Activated CD8-positive, alpha-beta T cell treated with anti-CD3 and anti-CD28 coated beads, Interleukin-2, amount 10 ng/mL, durations not matched to agents 7 days and 5 days (primary cell): ENCODE measurements around the gene C3. TPM values are rescaled to one million over a fixed set of nuclear protein-coding genes. Genes with fewer than 3 reads are reported as not detected.
A peak's percentile ranks its signal among the peaks of the same experiment; 100 is the strongest.
"Not testable (repeated sequence)": the region's sequence is repeated elsewhere in the genome, so short reads cannot be mapped to it uniquely, and the experiment has no call there.

ENCODE experiments used
- ATAC-seq: fragments of 150-1000 bp; cut with Tn5 transposase; one replicate; pipeline ENCODE4 v1.10.0; 2021; ENCODE audit warnings: moderate library complexity
- CTCF ChIA-PET: fragments of 350-600 bp; sonication (Branson Sonifier 250); formaldehyde crosslinking; loops from one replicate; lab custom pipeline; 2021; ENCODE audit warnings: antibody characterized with exemption; lab: Charles Lee
- POLR2A ChIA-PET: fragments of 350-600 bp; sonication (Branson Sonifier 250); formaldehyde crosslinking; loops from one replicate; lab custom pipeline; 2021; ENCODE audit warnings: antibody characterized with exemption; lab: Charles Lee
- DNase-seq: peaks from one replicate; pipeline ENCODE4 v3.0.0-alpha.2; 2020
- H3K27ac Mint-ChIP-seq: one replicate; pipeline ENCODE4 v1.8.0; 2021; ENCODE audit warnings: mild to moderate bottlenecking, mixed read lengths
- H3K27me3 Mint-ChIP-seq: one replicate; pipeline ENCODE4 v1.8.0; 2021; ENCODE audit warnings: low read depth, mixed read lengths
- H3K36me3 Mint-ChIP-seq: one replicate; pipeline ENCODE4 v1.8.0; 2021; ENCODE audit warnings: low read depth, mixed read lengths
- H3K4me1 Mint-ChIP-seq: one replicate; pipeline ENCODE4 v1.8.0; 2021; ENCODE audit warnings: low read depth, mixed read lengths
- H3K4me3 Mint-ChIP-seq: one replicate; pipeline ENCODE4 v1.8.0; 2021; ENCODE audit warnings: mild to moderate bottlenecking, mixed read lengths
- H3K9me3 Mint-ChIP-seq: one replicate; pipeline ENCODE4 v1.8.0; 2022; ENCODE audit warnings: mixed read lengths; ENCODE audit not compliant: insufficient read depth
- microRNA-seq: library from miRNA; unstranded; fragments of <30 nt; microRNA quantifications from one replicate; pipeline ENCODE4 v1.2.0, GENCODE V29; 2022
- total RNA-seq, 2 experiments: library from RNA; stranded (reverse); gene quantifications; one replicate each; pipeline ENCODE4 v1.2.3, GENCODE V29; 2021

Gene C3
- total RNA-seq, 2 experiments from 2014 or later, result 0.52 to 1.2 TPM

DNA sequence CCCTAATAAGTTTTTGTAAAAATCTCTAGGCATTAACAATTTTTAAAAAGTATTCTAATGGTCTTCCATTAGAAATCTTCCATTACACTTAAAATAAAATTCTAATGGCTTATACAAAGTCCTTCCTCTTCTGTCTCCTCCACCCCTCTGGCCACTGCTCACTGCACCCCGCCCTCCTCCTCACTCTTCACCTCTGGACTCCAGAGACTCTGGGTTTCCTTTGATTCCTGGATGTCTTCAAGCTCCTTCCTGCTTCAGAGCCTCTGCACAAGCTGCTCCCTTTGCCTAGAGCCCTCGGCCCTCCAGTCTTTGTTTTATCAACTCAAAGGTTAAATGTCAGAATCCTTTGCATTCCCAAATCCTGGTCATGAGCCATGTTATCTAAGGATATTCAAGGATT, 71.3 kb downstream of the C3 start:
- no peak for DNase-seq
- Mint-ChIP-seq H3K27me3 (no peaks in the 10 kb centered on the region), H3K9me3 (peaks cover 4% of the 10 kb centered on the region), H3K27ac (peak overlapping the region; percentile 65), H3K36me3 (peaks cover 32% of the 10 kb centered on the region), H3K4me3 (no peak overlapping the region), H3K4me1 (peaks cover 72% of the 10 kb centered on the region)
- ChIA-PET POLR2A (no interaction called here), CTCF (interaction anchor here (1.5 kb wide), 1 partner anchor 87 kb away, joined by 4 read pairs; no protein-coding TSS in a partner anchor)
- ATAC-seq, result no peak

- H3K4me1 Mint-ChIP-seq, result peaks cover 68% of the 10 kb centered on the region
- ATAC-seq (no peak), DNase-seq (no peak)
- peaks cover 4% of the 10 kb centered on the region for H3K9me3 Mint-ChIP-seq
- CTCF ChIA-PET, result interaction anchor here (0.6 to 2.5 kb wide), 7 partner anchors 13 to 88 kb away, joined by 3 to 7 read pairs (median 3); no protein-coding TSS in a partner anchor
- POLR2A ChIA-PET, result no interaction called here
- no peaks in the 10 kb centered on the region for H3K27me3 Mint-ChIP-seq
- H3K4me3 Mint-ChIP-seq, result no peak overlapping the region
- H3K27ac Mint-ChIP-seq, result no peak overlapping the region
- peaks cover 29% of the 10 kb centered on the region for H3K36me3 Mint-ChIP-seq
Measured at GRCh38 chr19:6648141-6648715, 72.2 kb downstream of the C3 start.

- Mint-ChIP-seq H3K9me3 (peaks cover 4% of the 10 kb centered on the region), H3K4me1 (peaks cover 71% of the 10 kb centered on the region), H3K27ac (no peak overlapping the region), H3K27me3 (no peaks in the 10 kb centered on the region), H3K4me3 (no peak overlapping the region), H3K36me3 (peaks cover 12% of the 10 kb centered on the region)
- ChIA-PET CTCF (interaction anchor here (1.8 kb wide), 1 partner anchor 219 kb away, joined by 5 read pairs; no protein-coding TSS in a partner anchor), POLR2A (no interaction called here)
- DNase-seq (no peak), ATAC-seq (no peak)
Measured at GRCh38 chr19:6644796-6645195, 75.7 kb downstream of the C3 start.

- peak overlapping the region; percentile 94 for H3K27ac Mint-ChIP-seq
- ChIA-PET CTCF (interaction anchor here (1.4 to 6.3 kb wide), 5 partner anchors 14 to 223 kb away, joined by 4 to 46 read pairs (median 6); partner anchors contain the start of genes GPR108 and TNFSF14), POLR2A (interaction anchor here (0.6 to 3.1 kb wide), 5 partner anchors 12 to 251 kb away, joined by 3 to 22 read pairs (median 3); no protein-coding TSS in a partner anchor)
- H3K36me3 Mint-ChIP-seq, ATAC-seq, H3K9me3 Mint-ChIP-seq, H3K27me3 Mint-ChIP-seq, H3K4me3 Mint-ChIP-seq, DNase-seq: not testable (repeated sequence)
- H3K4me1 Mint-ChIP-seq, result peaks cover 69% of the 10 kb centered on the region
Measured at GRCh38 chr19:6640333-6640732, 80.1 kb downstream of the C3 start.

GRCh38 chr19:6639439-6639838, 81.0 kb downstream of the C3 start:
- ChIA-PET CTCF (interaction anchor here (1.0 to 6.3 kb wide), 7 partner anchors 15 to 224 kb away, joined by 3 to 46 read pairs (median 6); partner anchors contain the start of genes GPR108 and TNFSF14), POLR2A (interaction anchor here (0.6 to 1.6 kb wide), 3 partner anchors 13 to 26 kb away, joined by 3 to 6 read pairs (median 3); no protein-coding TSS in a partner anchor)
- peak overlapping the region; percentile 94 for H3K27ac Mint-ChIP-seq
- H3K4me1 Mint-ChIP-seq, result peaks cover 64% of the 10 kb centered on the region
- no peak overlapping the region for H3K4me3 Mint-ChIP-seq
- DNase-seq (peak; percentile 75), ATAC-seq (peak; percentile 71)
- H3K9me3 Mint-ChIP-seq, result peaks cover 2% of the 10 kb centered on the region
- peaks cover 2% of the 10 kb centered on the region for H3K36me3 Mint-ChIP-seq
- no peaks in the 10 kb centered on the region for H3K27me3 Mint-ChIP-seq

DNA sequence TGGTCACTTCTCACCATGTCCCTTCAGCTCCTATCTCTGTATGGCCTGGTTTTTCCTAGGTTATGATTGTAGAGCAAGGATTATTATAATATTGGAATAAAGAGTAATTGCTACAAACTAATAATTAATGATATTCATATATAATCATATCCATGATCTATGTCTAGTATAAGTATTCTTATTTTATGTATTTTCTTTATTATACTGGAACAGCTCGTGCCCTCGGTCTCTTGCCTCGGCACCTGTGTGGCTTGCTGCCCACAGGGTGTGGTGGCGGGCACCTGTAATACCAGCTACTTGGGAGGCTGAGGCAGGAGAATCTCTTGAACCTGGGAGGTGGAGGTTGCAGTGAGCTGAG, 87.0 kb downstream of the C3 start:
- not testable (repeated sequence) for H3K36me3 Mint-ChIP-seq, DNase-seq, H3K9me3 Mint-ChIP-seq, H3K27ac Mint-ChIP-seq, H3K27me3 Mint-ChIP-seq, ATAC-seq, H3K4me3 Mint-ChIP-seq
- CTCF ChIA-PET, result interaction anchor here (0.8 to 4.3 kb wide), 10 partner anchors 8 to 117 kb away, joined by 3 to 56 read pairs (median 4); partner anchors contain the start of genes GPR108 and TNFSF14
- POLR2A ChIA-PET, result interaction anchor here (0.6 kb wide), 1 partner anchor 21 kb away, joined by 3 read pairs; no protein-coding TSS in a partner anchor
- peaks cover 46% of the 10 kb centered on the region for H3K4me1 Mint-ChIP-seq

- not testable (repeated sequence) for H3K4me3 Mint-ChIP-seq, H3K27me3 Mint-ChIP-seq, H3K36me3 Mint-ChIP-seq, H3K9me3 Mint-ChIP-seq
- Mint-ChIP-seq H3K27ac (peak overlapping the region; percentile 51), H3K4me1 (peaks cover 41% of the 10 kb centered on the region)
- DNase-seq (peak; percentile 65), ATAC-seq (peak; percentile 37)
- POLR2A ChIA-PET, result interaction anchor here (0.6 to 1.5 kb wide), 2 partner anchors 22 to 37 kb away, joined by 3 to 5 read pairs; partner anchors contain the start of gene TNFSF14
- CTCF ChIA-PET, result interaction anchor here (0.7 to 4.3 kb wide), 16 partner anchors 9 to 230 kb away, joined by 3 to 56 read pairs (median 3); partner anchors contain the start of genes DENND1C, GPR108 and TNFSF14
Measured at GRCh38 chr19:6632747-6633455, 87.5 kb downstream of the C3 start.

DNA sequence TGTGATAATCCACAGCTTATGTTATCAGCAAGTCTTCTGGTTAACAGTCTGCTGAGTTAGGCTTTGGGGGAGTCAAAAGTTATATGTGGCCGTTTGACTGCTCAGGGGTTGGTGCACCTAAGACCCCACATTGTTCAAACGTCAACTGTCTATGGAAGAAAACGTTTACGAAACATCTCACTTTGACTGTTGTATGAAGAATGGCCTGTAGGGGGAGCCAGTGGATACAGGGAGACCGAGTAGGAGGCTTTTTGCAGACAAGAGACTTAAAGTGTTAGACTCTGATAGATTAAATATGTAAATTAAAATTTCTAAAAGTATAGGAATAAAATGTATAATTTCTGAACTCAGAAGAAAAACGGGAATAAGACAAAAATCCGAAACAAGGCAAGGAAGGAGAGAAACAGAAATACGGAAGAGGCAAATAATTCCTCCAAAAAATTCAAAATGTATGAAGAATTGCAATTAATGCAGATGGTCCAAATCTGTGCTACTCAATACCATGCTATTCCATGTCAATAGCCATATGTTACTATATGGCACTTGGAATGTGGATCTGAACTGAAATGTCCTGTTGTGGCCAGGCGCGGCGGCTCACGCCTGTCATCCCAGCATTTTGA, 88.3 kb downstream of the C3 start:
- H3K36me3 Mint-ChIP-seq, result peaks cover 5% of the 10 kb centered on the region
- H3K4me1 Mint-ChIP-seq, result peaks cover 40% of the 10 kb centered on the region
- POLR2A ChIA-PET, result interaction anchor here (1.5 kb wide), 1 partner anchor 38 kb away, joined by 5 read pairs; the partner anchor contains the start of gene TNFSF14
- H3K4me3 Mint-ChIP-seq, result no peak overlapping the region
- DNase-seq, result peak; percentile 93
- H3K27me3 Mint-ChIP-seq, result peaks cover 4% of the 10 kb centered on the region
- H3K9me3 Mint-ChIP-seq, result peaks cover 4% of the 10 kb centered on the region
- no peak overlapping the region for H3K27ac Mint-ChIP-seq
- ATAC-seq, result peak; percentile 82
- CTCF ChIA-PET, result interaction anchor here (0.6 to 4.3 kb wide), 38 partner anchors 9 to 368 kb away, joined by 3 to 56 read pairs (median 4); partner anchors contain the start of genes DENND1C, GPR108, TNFSF14 and VAV1

Small RNAs within 50 kb of the gene (microRNA-seq; reads per million reads assigned to microRNA genes)
- gene MIR6791, result not detected

Other genes starting within 250 kb of the C3 start
- 10 to 100 TPM; 94.1 to 97.5 TPM for gene DENND1C, start 238.9 kb downstream of the C3 start, total RNA-seq
- gene TUBB4A, start 218.3 kb downstream of the C3 start, total RNA-seq, result 1 to 10 TPM; 6.6 to 6.9 TPM
- gene TNFSF9, start 189.6 kb downstream of the C3 start, total RNA-seq, result 1 to 10 TPM; 1.5 to 1.7 TPM
- gene CD70, start 129.5 kb downstream of the C3 start, total RNA-seq, result 10 to 100 TPM; 16.9 to 17.3 TPM
- gene TNFSF14, start 50.5 kb downstream of the C3 start, total RNA-seq, result 10 to 100 TPM; 47.1 to 47.6 TPM
- 10 to 100 TPM; 76.7 to 85.6 TPM for gene GPR108, start 16.9 kb upstream of the C3 start, total RNA-seq
- 10 to 100 TPM; 13.9 to 15.2 TPM for gene TRIP10, start 19.0 kb upstream of the C3 start, total RNA-seq
- gene SH2D3A, start 46.8 kb upstream of the C3 start, total RNA-seq, result 10 to 100 TPM; 28.2 to 28.5 TPM
- 100 to 1,000 TPM; 122 to 125 TPM for gene VAV1, start 52.1 kb upstream of the C3 start, total RNA-seq
- gene ADGRE1, start 166.9 kb upstream of the C3 start, total RNA-seq, result under 1 TPM; 0.47 to 0.50 TPM